Ureter (tissue), 1 donor: ENCODE measurements around the gene YES1. TPM values are rescaled to one million over a fixed set of nuclear protein-coding genes. Genes with fewer than 3 reads are reported as not detected.
"Not testable (repeated sequence)": the region's sequence is repeated elsewhere in the genome, so short reads cannot be mapped to it uniquely, and the experiment has no call there.

Source experiments
- DNase-seq: peaks from one replicate; pipeline ENCODE4 v3.0.0-alpha.2; 2020; ENCODE audit warnings: low spot score
- total RNA-seq: library from RNA; stranded (reverse); gene quantifications from one replicate; pipeline ENCODE4 v1.2.4, GENCODE V29; 2023
- donor health status: DM: yes; HTN: yes; CAD: no.

Gene YES1
- total RNA-seq, 1 donor from 2014 or later = 42.0 TPM

- DNase-seq = no peak
Measured at GRCh38 chr18:784470-785172, 27.4 kb downstream of the YES1 start.

DNA sequence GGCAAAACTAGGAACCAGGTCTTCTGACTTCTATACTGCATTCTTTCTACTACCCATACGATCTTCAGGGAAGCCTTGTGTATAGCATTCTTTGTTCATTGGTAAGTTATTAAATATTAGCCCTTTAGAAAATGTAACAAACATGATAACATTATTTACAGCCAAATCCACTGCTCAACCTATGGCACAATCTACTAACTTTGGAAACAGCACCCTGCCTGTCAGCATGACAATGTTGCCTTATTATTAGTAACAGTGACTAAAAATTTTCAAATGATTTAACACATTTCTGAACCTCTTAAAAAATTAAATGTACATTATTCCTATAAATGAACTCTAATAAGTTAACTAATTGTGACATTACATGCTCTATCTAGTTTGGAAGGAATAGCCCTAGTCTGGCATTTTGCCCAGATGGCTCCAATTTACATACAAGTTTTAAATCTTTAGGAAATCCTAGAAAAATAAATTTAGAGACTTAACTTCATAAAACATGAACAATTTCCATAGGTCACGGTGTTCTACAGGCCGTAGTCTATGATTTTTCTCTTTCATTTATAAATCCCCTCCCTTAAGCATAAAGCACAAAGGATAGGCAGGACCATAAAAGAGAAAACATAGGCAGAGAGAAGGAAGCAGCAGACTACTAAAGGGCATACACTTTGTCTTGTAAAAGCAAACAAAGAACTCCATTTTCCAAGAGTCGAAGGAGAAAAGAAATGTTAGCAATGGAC, 33.7 kb downstream of the YES1 start:
- no peak for DNase-seq

- no peak for DNase-seq
Measured at GRCh38 chr18:777021-777420, 35.0 kb downstream of the YES1 start.

DNA sequence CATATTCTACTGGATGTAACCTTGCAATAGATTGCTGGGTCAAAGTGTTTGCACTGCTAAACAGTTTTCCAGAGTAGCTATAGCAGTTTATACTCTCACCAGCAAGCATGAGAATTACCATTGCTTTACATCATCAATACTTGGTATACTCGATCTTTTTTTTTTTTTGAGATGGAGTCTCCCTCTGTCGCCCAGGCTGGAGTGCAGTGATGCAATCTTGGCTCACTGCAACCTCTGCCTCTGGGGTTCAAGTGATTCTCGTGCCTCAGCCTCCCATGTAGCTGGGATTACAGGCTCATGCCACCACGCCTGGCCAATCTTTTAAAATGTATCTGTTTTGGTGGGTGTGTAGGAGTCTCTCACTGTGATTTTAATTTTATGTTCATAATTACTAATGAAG, 36.0 kb downstream of the YES1 start:
- DNase-seq = not testable (repeated sequence)

- DNase-seq = no peak
Measured at GRCh38 chr18:774811-775210, 37.2 kb downstream of the YES1 start.

DNA sequence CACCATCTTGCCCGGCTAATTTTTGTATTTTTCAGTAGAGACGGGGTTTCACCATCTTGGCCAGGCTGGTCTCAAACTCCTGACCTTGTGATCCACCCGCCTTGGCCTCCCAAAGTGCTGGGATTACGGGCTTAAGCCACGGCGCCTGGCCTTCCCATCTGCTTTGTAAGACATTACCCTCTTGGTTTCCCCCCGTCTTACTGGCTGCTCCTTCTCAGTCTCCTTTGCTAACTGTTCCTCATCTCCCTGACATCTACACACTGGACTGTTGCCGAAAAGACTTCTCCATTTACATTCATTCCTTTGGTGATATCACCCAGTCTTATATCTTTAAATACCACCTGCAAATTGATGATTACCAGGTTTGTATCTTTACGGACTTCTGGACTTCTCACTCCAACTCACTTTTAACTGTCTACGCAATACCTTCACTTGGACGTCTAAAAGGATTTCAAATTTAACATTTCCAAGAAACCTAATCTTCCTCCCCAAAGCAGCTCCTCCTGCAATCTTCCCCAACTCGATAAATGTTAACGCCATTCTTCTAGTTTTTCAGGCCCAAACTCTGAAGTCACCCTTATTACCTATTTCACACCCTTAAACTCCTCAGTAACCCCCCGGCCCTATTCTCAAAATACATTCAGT, 37.9 kb downstream of the YES1 start:
- DNase-seq = no peak

DNA sequence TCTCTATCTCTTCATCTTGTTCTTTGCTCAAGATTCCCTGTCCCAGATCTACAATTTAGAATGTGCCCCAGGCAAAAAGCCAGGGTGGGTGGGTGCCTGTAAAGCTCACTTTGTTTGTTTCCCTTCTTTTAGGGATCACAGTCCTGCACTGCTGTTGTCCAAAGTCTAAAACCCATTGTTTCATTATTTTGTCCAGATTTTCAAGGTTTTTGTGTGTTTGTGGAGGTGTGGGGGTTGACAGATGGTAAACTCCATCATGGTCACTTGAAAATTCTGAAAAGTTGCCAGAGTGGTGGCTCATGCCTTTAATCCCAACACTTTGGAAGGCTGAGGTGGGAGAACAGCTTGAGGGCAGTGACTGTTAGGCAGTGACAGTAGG, 41.5 kb downstream of the YES1 start:
- no peak for DNase-seq

DNA sequence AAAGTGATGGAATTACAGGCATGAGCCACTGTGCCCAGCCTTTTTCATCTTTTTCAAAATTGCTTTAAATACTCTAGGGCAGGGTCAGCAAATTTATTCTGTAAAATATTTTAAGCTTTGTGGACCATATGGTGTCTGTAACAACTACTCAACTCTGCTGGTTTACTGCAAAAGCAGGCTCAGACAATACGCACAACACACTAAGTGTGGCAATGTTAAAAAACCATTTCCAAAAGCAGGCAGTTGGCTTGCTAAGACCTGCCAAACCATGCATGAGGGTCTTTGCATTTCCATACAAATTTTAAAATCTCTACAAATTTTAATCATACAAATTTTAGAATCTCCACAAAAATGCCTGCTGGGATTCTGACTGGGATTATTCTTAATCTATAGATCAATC, 44.1 kb downstream of the YES1 start:
- DNase-seq = no peak

GRCh38 chr18:767084-767882, 44.8 kb downstream of the YES1 start:
- DNase-seq = no peak

GRCh38 chr18:766550-766860, 45.5 kb downstream of the YES1 start:
- no peak for DNase-seq

GRCh38 chr18:765764-766549, 46.1 kb downstream of the YES1 start:
- DNase-seq = no peak

- not testable (repeated sequence) for DNase-seq
Measured at GRCh38 chr18:759864-760263, 52.2 kb downstream of the YES1 start.

- DNase-seq = no peak
Measured at GRCh38 chr18:755506-755905, 56.5 kb downstream of the YES1 start.

DNA sequence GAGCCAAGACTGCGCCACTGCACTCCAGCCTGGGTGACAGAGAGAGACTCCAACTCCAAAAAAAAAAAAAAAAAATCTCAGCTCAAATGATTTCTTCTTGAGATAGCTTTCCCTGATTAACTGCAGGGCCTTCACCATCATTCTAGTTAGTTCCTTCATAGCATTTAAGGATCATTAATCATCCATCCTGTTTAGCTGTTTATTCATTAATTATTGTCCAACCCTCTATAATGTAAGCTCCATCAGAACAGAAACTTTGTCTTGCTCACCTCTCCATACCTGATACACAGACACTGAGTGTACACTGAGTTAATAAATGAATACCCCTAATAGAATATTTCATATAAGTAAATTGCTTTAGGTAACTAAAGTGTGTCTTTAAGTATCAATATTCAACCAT, 57.4 kb downstream of the YES1 start:
- no peak for DNase-seq

- DNase-seq = no peak
Measured at GRCh38 chr18:750456-750855, 61.6 kb downstream of the YES1 start.

- no peak for DNase-seq
Measured at GRCh38 chr18:744832-745597, 67.0 kb downstream of the YES1 start.

DNA sequence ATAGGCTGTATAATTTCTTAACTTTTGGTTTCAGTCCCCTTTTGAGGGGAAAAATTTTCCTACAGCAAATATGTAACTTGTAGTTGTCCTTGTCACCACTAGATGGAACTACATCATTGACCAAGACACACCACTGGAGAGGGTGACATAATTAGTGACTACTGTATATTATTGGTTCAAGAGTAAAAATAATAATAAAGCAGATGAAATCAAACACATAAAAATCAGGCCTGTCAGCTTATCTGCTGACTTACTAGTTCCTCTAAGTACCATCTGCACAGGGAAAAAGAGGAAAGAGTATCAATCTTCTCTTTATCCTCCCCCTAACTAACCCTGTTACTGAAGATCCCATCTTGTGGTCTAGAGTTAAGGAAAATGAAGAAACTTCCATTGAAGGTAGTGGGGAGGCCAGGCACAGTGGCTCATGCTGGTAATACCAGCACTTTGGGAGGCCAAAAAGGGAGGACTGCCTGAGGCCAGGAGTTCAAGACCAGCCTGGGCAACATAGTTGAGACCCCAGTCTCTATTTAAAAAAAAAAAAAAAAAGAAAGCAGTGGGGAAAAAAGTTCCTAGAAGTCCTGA, 70.0 kb downstream of the YES1 start:
- no peak for DNase-seq

DNA sequence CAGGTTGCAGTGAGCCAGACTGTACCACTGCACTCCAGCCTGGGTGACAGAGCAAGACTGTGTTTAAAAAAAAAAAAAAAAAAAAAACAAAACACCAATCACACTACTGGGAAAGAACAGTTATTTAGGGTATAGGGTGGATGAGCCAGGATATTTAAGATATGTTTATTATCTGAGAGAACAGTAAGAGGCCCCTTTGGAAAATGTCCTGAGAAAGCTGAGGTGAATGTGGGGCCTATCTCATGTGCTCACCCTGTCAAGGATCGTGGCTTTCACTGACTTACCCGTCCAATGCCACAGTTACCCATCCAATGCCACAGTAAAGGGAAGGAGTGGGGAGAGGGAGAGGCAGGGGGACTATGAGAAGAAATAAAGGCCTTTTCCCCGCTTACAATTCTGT, 79.7 kb downstream of the YES1 start:
- no peak for DNase-seq

DNA sequence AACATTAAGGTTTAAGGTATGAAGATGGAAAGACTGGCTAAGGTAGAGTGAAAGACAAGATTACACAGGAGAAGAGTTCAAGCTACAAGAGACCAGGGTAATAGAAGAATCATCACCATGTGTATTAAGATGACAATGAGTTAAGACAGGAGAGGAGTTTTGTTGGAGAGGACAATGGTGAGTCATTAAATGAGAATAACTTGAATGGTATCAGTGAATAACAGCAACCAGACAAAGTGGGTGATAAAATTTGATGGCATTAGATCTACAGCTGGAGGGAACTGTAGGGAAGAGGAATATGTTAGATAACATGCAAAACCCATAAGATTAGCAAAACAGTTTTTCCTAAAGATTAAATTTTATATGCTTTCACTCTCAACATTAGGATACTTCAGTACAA, 80.9 kb downstream of the YES1 start:
- no peak for DNase-seq

- no peak for DNase-seq
Measured at GRCh38 chr18:730692-731091, 81.3 kb downstream of the YES1 start.
